Parathyroid adenoma (tissue), 2 donors: ENCODE measurements around the gene CLECL1.
A peak's percentile ranks its signal among the peaks of the same experiment; 100 is the strongest.
"Not testable (repeated sequence)": the region's sequence is repeated elsewhere in the genome, so short reads cannot be mapped to it uniquely, and the experiment has no call there.

ENCODE experiments used
- H2AFZ ChIP-seq: fragments of 300-600 bp; sonication (generic); one replicate; pipeline ENCODE4 v1.7.0; 2017; ENCODE audit warnings: antibody characterized with exemption, mild to moderate bottlenecking
- H3K27ac ChIP-seq: fragments of 300-600 bp; sonication (generic); one replicate; pipeline ENCODE4 v1.7.0; 2017
- H3K27me3 ChIP-seq: fragments of 300-600 bp; sonication (generic); one replicate; pipeline ENCODE4 v1.7.0; 2017; ENCODE audit warnings: low read length; ENCODE audit not compliant: control insufficient read depth, insufficient read depth
- H3K36me3 ChIP-seq: fragments of 300-600 bp; sonication (generic); one replicate; pipeline ENCODE4 v1.7.0; 2017; ENCODE audit warnings: low read length; ENCODE audit not compliant: control insufficient read depth, insufficient read depth
- H3K4me1 ChIP-seq: fragments of 300-600 bp; sonication (generic); one replicate; pipeline ENCODE4 v1.7.0; 2017; ENCODE audit warnings: control low read depth
- H3K4me2 ChIP-seq: fragments of 300-600 bp; sonication (generic); one replicate; pipeline ENCODE4 v1.7.0; 2017; ENCODE audit warnings: low read length
- H3K4me3 ChIP-seq: fragments of 300-600 bp; sonication (generic); one replicate; pipeline ENCODE4 v1.7.0; 2017; ENCODE audit warnings: low read depth, low read length
- H3K79me2 ChIP-seq: fragments of 300-600 bp; sonication (generic); one replicate; pipeline ENCODE4 v1.7.0; 2017; ENCODE audit warnings: control low read depth
- H3K9ac ChIP-seq: fragments of 300-600 bp; sonication (generic); one replicate; pipeline ENCODE4 v1.7.0; 2017; ENCODE audit warnings: mild to moderate bottlenecking
- H3K9me3 ChIP-seq: fragments of 300-600 bp; sonication (generic); one replicate; pipeline ENCODE4 v1.7.0; 2017; ENCODE audit warnings: low read length; ENCODE audit not compliant: control insufficient read depth
- TF ChIP-seq, protein P1 (sequence below): fragments of 300-600 bp; sonication (generic); IDR thresholded peaks from one replicate; pipeline ENCODE4 v1.7.0; 2017; ENCODE audit warnings: antibody characterized with exemption, mild to moderate bottlenecking
- donor health status: primary hyperparathyroidism.

Gene CLECL1

DNA sequence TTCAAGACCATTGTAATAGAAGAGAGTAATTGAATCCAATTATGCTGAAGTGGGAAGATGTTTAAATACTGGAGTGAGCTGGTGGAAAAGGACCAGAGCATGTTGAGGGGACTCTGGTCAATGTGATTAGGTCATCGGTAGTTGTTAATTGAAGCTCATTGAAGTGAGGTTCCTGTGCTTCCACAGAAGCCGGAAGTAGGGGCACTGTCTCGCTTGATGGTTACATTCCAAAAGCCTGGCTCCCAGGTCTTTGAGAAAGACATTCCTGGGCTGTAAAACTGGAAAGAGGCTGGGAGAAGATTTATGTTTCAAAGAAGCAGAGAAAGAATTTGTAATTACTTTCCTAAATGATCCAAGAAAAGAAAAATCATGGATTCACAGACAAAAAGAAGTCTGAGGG, 12.3 kb upstream of the CLECL1 start:
- H3K9me3 ChIP-seq = no peaks in the 10 kb centered on the region
- H2AFZ ChIP-seq = no peak overlapping the region
- H3K79me2 ChIP-seq = no peaks in the 10 kb centered on the region
- H3K36me3 ChIP-seq = no peaks in the 10 kb centered on the region
- H3K4me2 ChIP-seq = no peak overlapping the region
- H3K9ac ChIP-seq = no peak overlapping the region
- no peak overlapping the region for H3K27ac ChIP-seq
- no peaks in the 10 kb centered on the region for H3K27me3 ChIP-seq
- H3K4me3 ChIP-seq = no peak overlapping the region
- TF ChIP-seq, protein P1, sequence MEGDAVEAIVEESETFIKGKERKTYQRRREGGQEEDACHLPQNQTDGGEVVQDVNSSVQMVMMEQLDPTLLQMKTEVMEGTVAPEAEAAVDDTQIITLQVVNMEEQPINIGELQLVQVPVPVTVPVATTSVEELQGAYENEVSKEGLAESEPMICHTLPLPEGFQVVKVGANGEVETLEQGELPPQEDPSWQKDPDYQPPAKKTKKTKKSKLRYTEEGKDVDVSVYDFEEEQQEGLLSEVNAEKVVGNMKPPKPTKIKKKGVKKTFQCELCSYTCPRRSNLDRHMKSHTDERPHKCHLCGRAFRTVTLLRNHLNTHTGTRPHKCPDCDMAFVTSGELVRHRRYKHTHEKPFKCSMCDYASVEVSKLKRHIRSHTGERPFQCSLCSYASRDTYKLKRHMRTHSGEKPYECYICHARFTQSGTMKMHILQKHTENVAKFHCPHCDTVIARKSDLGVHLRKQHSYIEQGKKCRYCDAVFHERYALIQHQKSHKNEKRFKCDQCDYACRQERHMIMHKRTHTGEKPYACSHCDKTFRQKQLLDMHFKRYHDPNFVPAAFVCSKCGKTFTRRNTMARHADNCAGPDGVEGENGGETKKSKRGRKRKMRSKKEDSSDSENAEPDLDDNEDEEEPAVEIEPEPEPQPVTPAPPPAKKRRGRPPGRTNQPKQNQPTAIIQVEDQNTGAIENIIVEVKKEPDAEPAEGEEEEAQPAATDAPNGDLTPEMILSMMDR = no peak
- no peaks in the 10 kb centered on the region for H3K4me1 ChIP-seq

DNA sequence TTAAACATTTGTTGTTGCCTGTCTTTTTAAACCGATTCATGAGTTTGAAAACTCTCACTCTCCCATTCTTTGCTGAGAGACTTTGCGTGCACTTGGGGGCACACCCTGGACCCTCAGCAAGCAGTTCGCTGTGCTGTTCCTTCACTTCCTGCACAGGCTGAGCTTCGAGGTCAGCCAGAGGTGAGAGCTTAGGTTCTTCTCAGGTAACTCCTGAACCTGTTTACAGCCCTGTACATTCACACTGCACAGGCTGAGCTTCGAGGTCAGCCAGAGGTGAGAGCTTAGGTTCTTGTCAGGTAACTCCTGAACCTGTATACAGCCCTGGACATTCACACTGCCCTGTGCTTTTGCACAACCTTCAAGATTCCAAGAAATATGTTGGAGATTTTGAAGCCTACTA, 9.8 kb upstream of the CLECL1 start:
- no peaks in the 10 kb centered on the region for H3K79me2 ChIP-seq
- no peaks in the 10 kb centered on the region for H3K27me3 ChIP-seq
- peak overlapping the region; percentile 11 for H3K4me3 ChIP-seq
- TF ChIP-seq, protein P1 = no peak
- H2AFZ ChIP-seq = peak overlapping the region; percentile 58
- H3K27ac ChIP-seq = peak overlapping the region; percentile 17
- H3K9ac ChIP-seq = no peak overlapping the region
- H3K4me2 ChIP-seq = peak overlapping the region; percentile 40
- H3K4me1 ChIP-seq = no peaks in the 10 kb centered on the region
- no peaks in the 10 kb centered on the region for H3K9me3 ChIP-seq
- no peaks in the 10 kb centered on the region for H3K36me3 ChIP-seq

DNA sequence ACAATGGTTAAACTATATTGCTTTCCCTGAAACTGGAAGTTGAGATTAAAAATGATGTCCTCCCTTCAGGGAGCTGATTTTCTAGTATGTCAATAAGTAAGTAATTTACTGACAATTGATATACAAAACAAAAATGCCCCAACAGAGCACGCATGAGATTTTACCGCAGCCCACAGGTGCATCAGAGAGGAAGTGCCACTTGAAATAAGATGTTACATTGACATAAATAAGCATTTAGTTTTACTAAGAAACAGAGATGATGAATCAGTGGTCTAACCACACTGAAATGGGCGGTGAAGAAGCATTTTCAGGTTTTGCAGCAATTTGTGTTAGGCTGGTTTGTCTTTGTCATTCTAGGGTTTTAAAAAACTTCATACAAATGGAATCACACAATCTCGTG, 8.8 kb upstream of the CLECL1 start:
- Histone ChIP-seq H3K36me3 (no peaks in the 10 kb centered on the region), H3K4me1 (no peaks in the 10 kb centered on the region), H3K79me2 (no peaks in the 10 kb centered on the region), H3K9me3 (no peaks in the 10 kb centered on the region), H2AFZ (no peak overlapping the region), H3K9ac (no peak overlapping the region), H3K4me2 (no peak overlapping the region), H3K27me3 (no peaks in the 10 kb centered on the region), H3K27ac (no peak overlapping the region), H3K4me3 (no peak overlapping the region)
- TF ChIP-seq, protein P1 = no peak

DNA sequence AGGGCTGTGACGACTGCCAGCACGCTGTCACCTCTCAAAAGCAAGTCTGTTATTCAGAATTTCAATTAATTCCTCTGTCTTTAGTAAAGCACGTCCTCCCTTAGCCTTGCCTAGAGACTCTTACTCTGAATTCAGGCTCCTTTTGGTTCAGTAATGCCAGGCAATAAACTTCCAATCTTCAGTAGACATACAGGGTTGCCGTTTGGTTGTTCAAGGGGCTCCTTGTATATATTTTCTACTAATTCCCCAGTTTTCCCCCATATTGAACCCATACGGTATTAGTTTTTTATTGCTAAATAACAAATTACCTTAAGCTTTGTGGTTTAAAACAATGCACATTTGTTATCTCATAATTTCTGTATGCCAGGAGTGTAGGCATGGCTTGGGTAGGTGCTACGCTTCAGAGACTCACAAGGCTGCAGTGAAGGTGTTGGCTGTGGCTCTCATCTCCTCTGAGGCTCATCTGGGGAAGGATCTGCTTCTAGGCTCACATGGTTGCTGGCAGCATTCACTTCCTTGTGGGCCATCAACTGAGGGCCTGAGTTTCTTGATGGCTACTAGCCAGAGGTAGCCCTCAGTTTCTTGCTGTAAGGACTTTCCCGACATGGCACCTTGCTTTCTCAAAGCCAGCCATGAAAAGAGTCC, 7.3 kb upstream of the CLECL1 start:
- Histone ChIP-seq H3K4me3 (no peak overlapping the region), H3K4me1 (no peaks in the 10 kb centered on the region), H3K9me3 (no peaks in the 10 kb centered on the region), H2AFZ (no peak overlapping the region), H3K27ac (no peak overlapping the region), H3K4me2 (no peak overlapping the region), H3K79me2 (no peaks in the 10 kb centered on the region), H3K27me3 (no peaks in the 10 kb centered on the region), H3K9ac (no peak overlapping the region), H3K36me3 (no peaks in the 10 kb centered on the region)
- TF ChIP-seq, protein P1 = no peak

DNA sequence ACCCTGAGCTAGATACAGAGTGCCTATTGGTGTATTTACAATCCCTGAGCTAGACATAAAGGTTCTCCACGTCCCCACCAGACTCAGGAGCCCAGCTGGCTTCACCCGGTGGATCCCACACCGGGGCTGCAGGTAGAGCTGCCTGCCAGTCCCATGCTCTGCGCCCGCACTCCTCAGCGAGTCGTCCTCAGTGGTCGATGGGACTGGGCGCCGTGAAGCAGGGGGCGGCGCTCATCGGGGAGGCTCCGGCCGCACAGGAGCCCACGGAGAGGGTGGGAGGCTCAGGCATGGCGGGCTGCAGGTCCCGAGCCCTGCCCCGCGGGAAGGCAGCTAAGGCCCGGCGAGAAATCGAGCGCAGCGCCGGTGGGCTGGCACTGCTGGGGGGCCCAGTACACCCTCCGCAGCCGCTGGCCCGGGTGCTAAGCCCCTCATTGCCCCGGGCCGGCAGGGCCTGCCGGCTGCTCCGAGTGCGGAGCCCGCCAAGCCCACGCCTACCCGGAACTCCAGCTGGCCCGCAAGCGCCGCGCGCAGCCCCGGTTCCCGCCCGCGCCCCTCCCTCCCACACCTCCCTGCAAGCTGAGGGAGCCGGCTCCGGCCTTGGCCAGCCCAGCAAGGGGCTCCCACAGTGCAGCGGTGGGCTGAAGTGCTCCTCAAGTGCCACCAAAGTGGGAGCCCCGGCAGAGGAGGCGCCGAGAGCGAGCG, 6.7 kb upstream of the CLECL1 start:
- not testable (repeated sequence) for H3K36me3 ChIP-seq, H2AFZ ChIP-seq, H3K27ac ChIP-seq, H3K9me3 ChIP-seq, H3K27me3 ChIP-seq, H3K79me2 ChIP-seq, H3K4me1 ChIP-seq, H3K9ac ChIP-seq, H3K4me2 ChIP-seq, H3K4me3 ChIP-seq

DNA sequence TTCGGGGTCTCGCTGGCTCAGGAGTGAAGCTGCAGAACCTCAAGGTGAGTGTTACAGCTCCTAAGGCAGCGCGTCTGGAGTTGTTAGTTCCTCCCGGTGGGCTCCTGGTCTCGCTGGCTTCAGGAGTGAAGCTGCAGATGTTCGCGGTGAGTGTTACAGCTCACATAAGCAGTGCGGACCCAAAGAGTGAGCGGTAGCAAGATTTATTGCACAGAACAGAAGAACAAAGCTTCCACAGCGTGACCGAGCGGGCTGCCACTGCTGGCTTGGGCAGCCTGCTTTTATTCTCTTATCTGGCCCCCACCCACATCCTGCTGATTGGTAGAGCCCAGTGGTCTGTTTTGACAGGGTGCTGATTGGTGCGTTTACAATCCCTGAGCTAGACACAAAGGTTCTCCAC, 6.0 kb upstream of the CLECL1 start:
- not testable (repeated sequence) for H2AFZ ChIP-seq, H3K36me3 ChIP-seq, H3K9ac ChIP-seq, H3K27ac ChIP-seq, H3K4me3 ChIP-seq, H3K4me1 ChIP-seq, H3K79me2 ChIP-seq, H3K9me3 ChIP-seq, H3K27me3 ChIP-seq, H3K4me2 ChIP-seq
